Left ventricle myocardium inferior (tissue), 1 donor: ENCODE measurements around the gene YBX2. TPM values are rescaled to one million over a fixed set of nuclear protein-coding genes. Genes with fewer than 3 reads are reported as not detected.
A peak's percentile ranks its signal among the peaks of the same experiment; 100 is the strongest.
"Not testable (repeated sequence)": the region's sequence is repeated elsewhere in the genome, so short reads cannot be mapped to it uniquely, and the experiment has no call there.

Experiments used
- DNase-seq: peaks from one replicate; pipeline ENCODE4 v3.0.0-alpha.2; 2020
- H3K27ac ChIP-seq: fragments of 200-600 bp; replicated peaks from 2 replicates; pipeline ENCODE4 v1.8.0; 2021
- H3K27me3 ChIP-seq: fragments of 200-600 bp; 2 replicates; pipeline ENCODE4 v1.8.0; 2021; ENCODE audit warnings: low read depth
- H3K36me3 ChIP-seq: fragments of 200-600 bp; 2 replicates; pipeline ENCODE4 v1.8.0; 2021
- H3K4me1 ChIP-seq: fragments of 200-600 bp; 2 replicates; pipeline ENCODE4 v1.8.0; 2021
- H3K4me3 ChIP-seq: fragments of 200-600 bp; 2 replicates; pipeline ENCODE4 v1.8.0; 2021; ENCODE audit warnings: mild to moderate bottlenecking, moderate library complexity
- H3K9me3 ChIP-seq: fragments of 200-600 bp; replicated peaks from 2 replicates; pipeline ENCODE4 v1.8.0; 2021
- CTCF ChIP-seq: fragments of 200-600 bp; IDR thresholded peaks from 2 replicates; pipeline ENCODE4 v1.8.0; 2021; ENCODE audit warnings: antibody characterized with exemption, mild to moderate bottlenecking, borderline replicate concordance
- intact Hi-C: fragments of 100-400 bp; cut with micrococcal nuclease; formaldehyde crosslinking; loops from one replicate; pipeline ENCODE4 v1.11.0; 2022
- total RNA-seq: library from RNA; stranded (reverse); fragmentation: NEBNext Ultra II Directional; extraction: Animal tissue kit (Norgen Biotek cat#: 25700); gene quantifications from one replicate; pipeline ENCODE4 v1.2.1, GENCODE V29; 2021
- donor health status: DM: no; HTN: yes; CAD: no; lungs with severe emphysema.

Gene YBX2
- total RNA-seq, 1 donor from 2014 or later: 0.77 TPM

GRCh38 chr17:7334938-7335538 lies 40.6 kb upstream of the YBX2 start:
- Histone ChIP-seq H3K9me3 (no peaks in the 10 kb centered on the region), H3K4me1 (peaks cover 7% of the 10 kb centered on the region), H3K27ac (no peak overlapping the region), H3K36me3 (no peaks in the 10 kb centered on the region), H3K4me3 (no peak overlapping the region), H3K27me3 (peaks cover 68% of the 10 kb centered on the region)
- TF ChIP-seq CTCF: no peak
- DNase-seq: no peak
- intact Hi-C loops: no loop called here

DNA sequence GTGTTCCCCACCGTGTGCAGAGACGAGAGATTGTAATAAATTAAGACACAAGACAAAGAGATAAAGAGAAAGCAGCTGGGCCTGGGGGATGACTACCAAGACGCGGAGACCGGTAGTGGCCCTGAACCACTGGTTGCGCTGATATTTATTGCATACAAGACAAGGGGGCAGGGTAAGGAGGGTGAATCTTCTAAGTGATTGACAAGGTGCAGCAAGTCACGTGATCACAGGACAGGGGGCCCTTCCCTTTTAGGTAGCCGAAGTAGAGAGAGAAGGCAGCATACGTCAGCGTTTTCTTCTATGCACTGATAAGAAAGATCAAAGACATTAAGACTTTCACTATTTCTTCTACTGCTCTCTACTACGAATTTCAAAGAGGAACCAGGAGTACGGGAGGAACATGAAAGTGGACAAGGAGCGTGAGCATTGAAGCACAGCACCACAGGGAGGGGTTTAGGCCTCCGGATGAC lies 38.2 kb upstream of the YBX2 start:
- H3K36me3 ChIP-seq, H3K27ac ChIP-seq, H3K9me3 ChIP-seq, H3K4me3 ChIP-seq, DNase-seq, intact Hi-C loops: not testable (repeated sequence)
- H3K4me1 ChIP-seq: peaks cover 27% of the 10 kb centered on the region
- H3K27me3 ChIP-seq: peaks cover 44% of the 10 kb centered on the region

- intact Hi-C loops: no loop called here
- H3K27me3 ChIP-seq: peaks cover 38% of the 10 kb centered on the region
- H3K4me3 ChIP-seq: no peak overlapping the region
- no peak for TF ChIP-seq CTCF
- H3K4me1 ChIP-seq: peaks cover 28% of the 10 kb centered on the region
- no peaks in the 10 kb centered on the region for H3K9me3 ChIP-seq
- no peak for DNase-seq
- H3K27ac ChIP-seq: no peak overlapping the region
- H3K36me3 ChIP-seq: no peaks in the 10 kb centered on the region
These were observed 37.7 kb upstream of the YBX2 start for GRCh38 chr17:7332111-7332510.

DNA sequence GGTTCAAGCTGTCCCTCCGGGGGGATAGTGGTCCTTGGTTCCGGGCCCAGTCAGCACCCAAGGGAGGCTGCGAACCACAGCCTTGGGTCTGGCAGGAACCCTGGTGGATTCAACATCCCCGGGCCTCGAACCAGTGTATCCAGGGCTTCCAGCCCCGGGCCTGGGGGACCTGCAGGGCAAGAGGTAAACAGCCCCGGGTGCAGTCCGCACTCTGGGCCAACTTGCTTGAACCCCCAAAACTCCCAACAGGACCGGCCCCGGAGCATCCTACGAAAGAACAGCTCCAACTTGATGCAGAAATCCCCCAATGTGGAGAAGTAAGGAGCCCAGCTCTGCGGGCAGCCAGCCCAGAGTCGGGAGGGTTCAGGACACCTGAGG lies 36.2 kb upstream of the YBX2 start:
- H3K4me1 ChIP-seq: peaks cover 28% of the 10 kb centered on the region
- intact Hi-C loops: no loop called here
- peaks cover 12% of the 10 kb centered on the region for H3K36me3 ChIP-seq
- peak overlapping the region; percentile 94 for H3K27ac ChIP-seq
- TF ChIP-seq CTCF: no peak
- peak overlapping the region; percentile 94 for H3K4me3 ChIP-seq
- no peak for DNase-seq
- peaks cover 23% of the 10 kb centered on the region for H3K27me3 ChIP-seq
- H3K9me3 ChIP-seq: no peaks in the 10 kb centered on the region

DNA sequence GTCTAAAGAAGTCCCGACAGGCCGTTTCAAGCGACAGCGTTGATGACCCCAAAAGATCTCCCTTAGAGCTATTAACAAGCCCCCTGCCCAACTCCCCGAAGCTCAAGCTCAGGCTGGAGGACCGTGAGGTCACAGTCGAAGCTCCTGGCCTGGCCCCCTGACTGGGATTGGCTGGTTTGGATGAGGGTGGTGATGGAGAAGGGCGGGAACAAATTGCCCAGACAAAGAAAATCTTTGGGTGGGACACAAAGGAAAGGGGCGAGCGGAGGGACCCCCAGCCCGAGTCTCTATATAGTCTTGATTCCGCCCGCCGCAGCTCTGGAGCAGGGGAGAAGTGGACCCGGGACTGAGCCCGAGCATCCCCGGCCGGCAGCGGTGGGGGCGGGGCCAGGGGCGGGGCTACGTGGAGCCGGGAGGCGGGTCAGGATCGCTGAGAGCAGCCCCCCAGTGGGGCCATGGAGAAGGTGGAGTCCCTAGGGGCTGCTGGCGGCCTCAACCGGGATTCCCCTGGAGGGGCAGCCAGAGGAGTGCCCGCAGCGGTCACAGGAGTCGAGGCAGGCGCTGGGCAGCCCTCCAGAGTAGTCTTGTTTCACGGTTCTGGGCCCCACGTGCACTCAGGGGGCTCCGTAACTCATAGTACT lies 35.7 kb upstream of the YBX2 start:
- peak; percentile 78 for DNase-seq
- H3K4me3 ChIP-seq: peak overlapping the region; percentile 94
- peak overlapping the region; percentile 94 for H3K27ac ChIP-seq
- TF ChIP-seq CTCF: no peak
- H3K9me3 ChIP-seq: no peaks in the 10 kb centered on the region
- intact Hi-C loops: no loop called here
- H3K27me3 ChIP-seq: peaks cover 18% of the 10 kb centered on the region
- H3K4me1 ChIP-seq: peaks cover 28% of the 10 kb centered on the region
- peaks cover 15% of the 10 kb centered on the region for H3K36me3 ChIP-seq

- peaks cover 28% of the 10 kb centered on the region for H3K4me1 ChIP-seq
- H3K9me3 ChIP-seq: no peaks in the 10 kb centered on the region
- TF ChIP-seq CTCF: peak; percentile 15
- peak; percentile 99 for DNase-seq
- H3K4me3 ChIP-seq: peak overlapping the region; percentile 94
- intact Hi-C loops: no loop called here
- H3K27ac ChIP-seq: peak overlapping the region; percentile 94
- peaks cover 12% of the 10 kb centered on the region for H3K27me3 ChIP-seq
- H3K36me3 ChIP-seq: peaks cover 22% of the 10 kb centered on the region
These were observed 35.0 kb upstream of the YBX2 start for GRCh38 chr17:7329374-7329996.
